ENCODE results near the gene CHSY1. TPM values are rescaled to one million over a fixed set of nuclear protein-coding genes. Genes with fewer than 3 reads are reported as not detected.

Gene CHSY1
- polyA plus RNA-seq, 1 donor from 2014 or later = 1.1 TPM

DNA sequence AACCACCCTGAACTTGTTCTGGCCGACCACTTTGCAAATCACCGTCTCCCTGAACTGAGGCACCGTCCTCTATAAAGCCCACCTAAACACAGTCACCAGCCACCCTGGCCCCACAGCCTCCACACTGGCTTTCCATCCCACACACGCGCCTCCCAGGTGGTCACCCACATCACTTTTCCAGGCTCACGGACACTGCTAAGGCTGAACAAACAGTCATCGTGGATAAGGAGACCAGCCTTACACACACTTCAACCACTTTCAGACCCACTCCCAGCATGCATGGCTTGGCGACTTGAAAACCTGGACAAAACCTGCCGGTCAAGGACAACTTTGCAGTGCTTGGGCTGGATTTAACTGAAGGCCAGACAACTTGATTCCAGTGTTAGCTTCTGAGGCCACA, 8.4 kb downstream of the CHSY1 start:
- no peaks in the 10 kb centered on the region for H3K36me3 Mint-ChIP-seq
- H3K9me3 Mint-ChIP-seq = no peaks in the 10 kb centered on the region
- H3K27me3 Mint-ChIP-seq = peaks cover 1% of the 10 kb centered on the region
- H3K4me3 Mint-ChIP-seq = peak overlapping the region in 2 of 4 donors; percentile 27 to 70
- H3K4me1 Mint-ChIP-seq = peaks cover 49 to 78% (median 49%) of the 10 kb centered on the region in 3 donors
- peak overlapping the region in 1 of 3 donors; percentile 83 for H3K27ac Mint-ChIP-seq

DNA sequence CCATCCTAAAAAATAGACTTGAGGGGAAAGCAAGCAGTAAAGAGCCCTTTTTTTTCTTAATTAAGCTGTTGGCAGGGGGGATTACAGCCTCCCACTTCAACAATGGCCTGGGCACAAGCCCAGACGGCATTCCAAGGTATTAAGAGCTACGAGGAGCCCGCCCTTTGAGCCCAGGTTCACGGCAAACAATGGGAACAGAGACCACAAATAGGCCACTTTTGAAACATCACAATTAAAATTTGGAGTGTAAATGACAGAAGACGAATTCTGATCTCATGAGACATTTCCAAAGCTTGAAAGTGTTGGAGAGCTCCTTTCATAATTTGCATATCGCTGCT, 8.9 kb downstream of the CHSY1 start:
- Mint-ChIP-seq H3K36me3 (no peaks in the 10 kb centered on the region), H3K4me3 (peak overlapping the region in 3 of 4 donors; percentile 45 to 87 (median 80)), H3K9me3 (no peaks in the 10 kb centered on the region), H3K27me3 (peaks cover 1% of the 10 kb centered on the region), H3K27ac (peak overlapping the region; percentile 43 to 86 (median 75)), H3K4me1 (peaks cover 49 to 78% (median 49%) of the 10 kb centered on the region in 3 donors)

DNA sequence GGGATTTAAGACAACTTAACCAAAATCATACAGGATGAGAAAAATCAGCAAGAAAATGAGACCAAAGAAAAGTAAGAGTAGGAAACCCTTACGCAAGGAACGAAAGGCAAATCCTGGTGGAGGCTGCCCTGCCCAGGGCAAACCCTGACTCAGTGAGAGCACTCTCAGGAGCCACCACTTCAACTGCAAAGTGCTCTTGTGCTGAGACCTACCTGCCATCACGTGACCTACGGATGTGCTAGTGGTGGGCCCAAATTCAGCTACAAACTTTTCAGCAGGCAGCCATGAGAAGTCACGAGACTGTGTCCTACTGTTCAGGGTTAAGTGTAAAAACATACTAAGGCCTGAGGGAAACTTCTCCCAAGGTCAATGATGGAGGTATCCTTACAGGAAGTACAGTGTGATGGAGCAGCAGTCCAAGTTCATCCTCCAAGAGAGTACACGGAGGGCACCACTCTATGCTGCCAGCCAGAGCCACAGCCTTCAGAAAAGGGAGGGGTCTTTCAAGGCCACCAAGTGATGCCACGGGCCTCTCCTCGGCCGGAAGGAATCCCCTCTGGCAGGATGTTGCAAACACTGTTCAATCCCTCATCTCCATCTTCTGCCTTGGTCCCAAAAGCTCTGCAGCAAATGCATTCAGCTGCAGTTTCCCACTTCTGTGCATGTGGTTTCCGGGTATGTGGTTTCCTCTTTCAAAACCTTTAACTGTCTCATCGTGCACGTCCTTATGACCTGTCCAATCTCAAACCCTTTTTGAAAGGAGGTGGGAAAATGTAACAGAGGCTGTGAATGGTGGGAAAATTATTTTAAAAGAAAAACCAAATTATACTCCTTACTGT, 9.5 kb downstream of the CHSY1 start:
- no peaks in the 10 kb centered on the region for H3K36me3 Mint-ChIP-seq
- peaks cover 45 to 74% (median 49%) of the 10 kb centered on the region in 3 donors for H3K4me1 Mint-ChIP-seq

DNA sequence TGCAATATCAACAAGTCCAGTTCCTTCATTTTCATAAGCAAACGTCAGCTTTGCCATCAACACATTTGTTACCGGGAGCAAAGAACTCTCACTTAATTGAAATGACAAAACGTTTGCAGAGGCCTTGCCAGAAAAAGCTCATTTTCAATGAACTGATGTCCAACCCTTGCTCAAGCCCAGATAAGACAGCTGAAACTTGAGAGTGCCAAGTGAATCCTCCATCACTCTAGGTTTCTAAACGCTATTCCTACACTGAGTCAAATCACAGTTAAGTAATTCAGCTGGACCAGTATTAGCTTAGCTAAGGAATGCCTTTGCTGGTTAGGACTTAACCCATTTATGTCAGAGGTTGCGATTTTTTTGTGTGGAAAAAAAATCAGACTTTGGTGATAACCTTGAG, 11.5 kb downstream of the CHSY1 start:
- no peak overlapping the region for H3K27ac Mint-ChIP-seq
- no peaks in the 10 kb centered on the region for H3K9me3 Mint-ChIP-seq
- peaks cover 36 to 57% (median 36%) of the 10 kb centered on the region in 3 donors for H3K4me1 Mint-ChIP-seq
- peaks cover 2% of the 10 kb centered on the region for H3K36me3 Mint-ChIP-seq
- H3K4me3 Mint-ChIP-seq = no peak overlapping the region
- peaks cover 1% of the 10 kb centered on the region for H3K27me3 Mint-ChIP-seq

More for the DNA sequence above, 9.5 kb downstream of the CHSY1 start:
- Mint-ChIP-seq H3K4me3 (peak overlapping the region; percentile 25 to 87 (median 62)), H3K27ac (peak overlapping the region; percentile 43 to 86 (median 75)), H3K27me3 (peaks cover 1% of the 10 kb centered on the region), H3K9me3 (no peaks in the 10 kb centered on the region)

DNA sequence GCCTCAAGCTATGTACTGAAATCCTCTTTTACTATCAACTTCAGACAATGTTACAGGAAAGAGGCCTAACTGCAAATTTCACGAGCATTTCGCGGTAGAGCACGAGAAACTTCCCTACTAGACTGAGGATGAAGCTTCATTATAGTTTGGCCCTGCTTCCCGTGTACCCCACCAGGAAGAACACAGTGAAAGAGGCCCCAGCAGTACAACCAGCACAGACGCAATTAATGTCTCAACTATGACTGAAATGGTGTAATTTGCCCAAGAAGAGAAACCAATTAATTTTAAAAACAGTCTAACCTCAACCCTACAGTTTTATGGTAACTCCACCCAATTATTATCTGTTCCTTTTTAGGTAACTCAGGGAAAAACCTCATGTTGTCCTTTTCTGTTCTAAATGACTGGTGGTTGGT, 12.1 kb downstream of the CHSY1 start:
- H3K9me3 Mint-ChIP-seq = no peaks in the 10 kb centered on the region
- H3K4me3 Mint-ChIP-seq = peak overlapping the region in 3 of 4 donors; percentile 4 to 74 (median 73)
- peak overlapping the region in 2 of 3 donors; percentile 8 to 61 for H3K27ac Mint-ChIP-seq
- H3K27me3 Mint-ChIP-seq = peaks cover 1% of the 10 kb centered on the region
- H3K4me1 Mint-ChIP-seq = peaks cover 32 to 50% (median 32%) of the 10 kb centered on the region in 3 donors
- H3K36me3 Mint-ChIP-seq = peaks cover 6% of the 10 kb centered on the region

DNA sequence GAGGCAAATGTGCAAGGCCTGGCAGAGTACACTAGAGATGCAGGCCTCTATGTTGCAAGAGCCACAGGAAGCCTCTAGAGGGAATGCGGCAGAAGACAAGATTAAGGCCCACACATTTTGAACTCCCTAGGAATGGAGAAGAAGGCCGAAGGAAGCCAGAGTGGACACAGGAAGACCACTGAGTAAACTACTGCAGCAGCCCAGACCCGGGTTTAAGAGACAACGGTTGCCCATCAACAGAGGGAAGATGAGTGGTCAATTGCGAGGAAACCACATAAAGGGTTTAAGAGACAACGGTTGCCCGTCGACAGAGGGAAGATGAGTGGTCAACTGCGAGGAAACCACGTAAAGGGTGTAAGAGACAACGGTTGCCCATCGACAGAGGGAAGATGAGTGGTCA, 14.6 kb downstream of the CHSY1 start:
- no peak overlapping the region for H3K27ac Mint-ChIP-seq
- no peak overlapping the region for H3K4me3 Mint-ChIP-seq
- H3K36me3 Mint-ChIP-seq = peaks cover 6% of the 10 kb centered on the region

DNA sequence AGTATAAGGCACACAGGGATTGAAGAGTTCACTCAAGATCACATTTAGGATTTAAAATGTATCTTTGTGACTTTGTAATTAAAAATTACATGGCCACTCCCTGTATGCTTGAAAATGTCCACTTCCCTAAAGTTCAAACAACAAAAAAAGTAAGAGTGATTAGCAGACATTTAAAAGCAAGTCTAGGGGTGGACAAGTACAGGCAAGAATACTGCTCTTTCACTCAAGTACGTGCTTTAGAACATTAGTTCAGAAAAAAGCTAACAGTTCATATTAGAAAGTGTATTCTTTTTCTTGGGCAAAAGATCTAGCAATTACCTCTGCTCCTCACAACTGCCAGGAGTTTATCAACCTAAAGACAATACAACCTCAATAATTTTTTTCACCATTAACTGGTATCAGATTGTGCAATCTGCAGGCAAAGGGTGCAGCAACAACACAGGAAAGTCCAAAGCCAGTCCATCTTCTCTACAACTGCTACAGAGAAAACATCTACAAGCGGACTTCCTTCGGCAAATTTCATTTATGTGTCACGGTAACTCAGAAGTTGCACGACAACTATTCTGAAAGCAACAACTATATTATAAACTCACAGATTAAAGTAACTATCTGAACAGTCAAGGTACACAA, 18.1 kb downstream of the CHSY1 start:
- Mint-ChIP-seq H3K9me3 (peaks cover 0 to 6% (median 0%) of the 10 kb centered on the region in 3 donors), H3K4me3 (no peak overlapping the region), H3K27me3 (no peaks in the 10 kb centered on the region), H3K36me3 (peaks cover 19% of the 10 kb centered on the region), H3K27ac (peak overlapping the region in 1 of 3 donors; percentile 58), H3K4me1 (peaks cover 5 to 13% (median 11%) of the 10 kb centered on the region in 3 donors)

More for the DNA sequence above, 14.6 kb downstream of the CHSY1 start:
- Mint-ChIP-seq H3K27me3 (peaks cover 1% of the 10 kb centered on the region), H3K4me1 (peaks cover 21 to 33% (median 27%) of the 10 kb centered on the region in 3 donors), H3K9me3 (no peaks in the 10 kb centered on the region)

DNA sequence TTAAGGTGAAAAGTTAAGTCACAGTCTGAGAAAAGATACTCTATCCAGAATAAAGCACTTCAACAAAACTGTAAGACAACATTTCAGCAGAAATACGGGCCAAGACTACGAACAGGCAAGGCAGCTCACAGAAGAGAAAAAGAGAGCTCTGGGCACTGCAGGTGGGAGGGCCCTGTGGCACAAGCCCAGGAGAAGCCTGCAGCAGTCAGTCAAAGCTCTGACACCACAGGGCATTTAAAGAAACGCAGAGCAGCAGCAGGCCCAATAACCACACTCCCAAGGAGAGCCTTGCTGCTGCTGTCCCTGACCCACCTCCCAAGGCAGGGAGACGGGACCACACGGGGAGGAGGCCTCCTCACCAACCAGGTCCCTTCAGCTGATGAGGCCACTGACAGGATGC, 19.2 kb downstream of the CHSY1 start:
- H3K36me3 Mint-ChIP-seq = peaks cover 19% of the 10 kb centered on the region
- H3K27me3 Mint-ChIP-seq = no peaks in the 10 kb centered on the region
- peaks cover 7 to 14% (median 8%) of the 10 kb centered on the region in 3 donors for H3K4me1 Mint-ChIP-seq
- no peak overlapping the region for H3K27ac Mint-ChIP-seq
- peaks cover 0 to 16% (median 3%) of the 10 kb centered on the region in 3 donors for H3K9me3 Mint-ChIP-seq
- H3K4me3 Mint-ChIP-seq = no peak overlapping the region

DNA sequence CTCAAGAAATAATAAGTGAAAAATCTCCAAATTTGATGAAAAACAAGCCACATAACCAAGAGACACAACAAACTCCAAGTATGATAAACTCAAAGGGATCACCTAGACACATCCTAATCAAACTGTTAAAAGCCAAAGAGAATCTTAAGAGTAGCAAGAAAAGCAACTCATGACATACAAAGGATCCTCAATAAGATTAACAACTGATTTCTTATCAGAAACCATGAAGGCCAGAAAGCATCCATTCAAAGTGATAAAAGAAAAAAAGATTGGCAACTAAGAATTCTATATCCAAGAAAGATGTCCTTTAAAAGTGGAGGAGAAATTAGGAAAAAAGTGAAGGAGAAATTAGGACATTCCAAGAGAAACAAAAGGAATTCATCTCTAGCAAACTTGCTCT, 23.5 kb downstream of the CHSY1 start:
- Mint-ChIP-seq H3K4me1 (peaks cover 1 to 13% (median 11%) of the 10 kb centered on the region in 3 donors), H3K9me3 (peaks cover 0 to 16% (median 3%) of the 10 kb centered on the region in 3 donors), H3K36me3 (peaks cover 15% of the 10 kb centered on the region), H3K27ac (no peak overlapping the region), H3K4me3 (no peak overlapping the region), H3K27me3 (no peaks in the 10 kb centered on the region)

DNA sequence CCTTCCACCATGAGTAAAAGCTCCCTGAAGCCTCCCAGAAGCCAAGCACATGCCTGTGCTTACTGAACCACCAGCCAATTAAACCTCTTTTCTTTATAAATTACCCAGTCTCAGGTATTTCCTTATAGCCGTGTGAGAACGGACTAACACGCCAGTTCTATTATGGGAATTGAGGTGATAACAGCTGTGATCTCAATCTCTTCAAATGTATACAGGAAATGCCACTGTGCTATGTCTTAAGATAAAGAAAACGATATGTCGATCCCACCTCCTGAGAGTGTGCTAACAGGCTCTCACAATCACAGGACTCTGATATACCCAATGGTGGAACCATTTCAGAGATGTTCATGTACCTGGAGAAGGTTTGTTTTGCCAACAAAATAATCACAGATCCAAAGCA, 26.2 kb downstream of the CHSY1 start:
- H3K36me3 Mint-ChIP-seq = peaks cover 10% of the 10 kb centered on the region
- no peak overlapping the region for H3K4me3 Mint-ChIP-seq
- H3K4me1 Mint-ChIP-seq = peaks cover 4 to 20% (median 11%) of the 10 kb centered on the region in 3 donors
- H3K27me3 Mint-ChIP-seq = no peaks in the 10 kb centered on the region
- peaks cover 0 to 16% (median 3%) of the 10 kb centered on the region in 3 donors for H3K9me3 Mint-ChIP-seq
- H3K27ac Mint-ChIP-seq = no peak overlapping the region

DNA sequence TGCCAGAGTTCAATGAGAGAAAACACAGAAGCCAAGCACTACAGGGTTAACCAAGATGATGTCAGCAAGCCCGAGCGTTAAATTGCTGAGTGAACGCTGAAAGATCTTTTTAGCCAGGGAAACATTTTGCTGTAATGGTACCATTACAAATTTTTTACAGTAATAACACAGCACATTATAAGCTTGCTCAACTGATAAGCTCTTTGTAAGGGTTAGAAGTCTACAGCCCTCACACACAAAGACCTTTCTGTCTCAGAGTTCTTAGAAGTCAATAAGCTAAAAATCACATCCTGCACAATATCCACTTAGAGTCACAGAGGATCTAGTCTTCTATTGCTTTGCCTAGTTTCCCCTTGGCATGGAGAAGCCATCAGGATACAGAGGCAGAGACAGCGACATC, 29.9 kb downstream of the CHSY1 start:
- peaks cover 9% of the 10 kb centered on the region for H3K36me3 Mint-ChIP-seq
- no peak overlapping the region for H3K4me3 Mint-ChIP-seq
- H3K4me1 Mint-ChIP-seq = peaks cover 13 to 20% (median 15%) of the 10 kb centered on the region in 3 donors
- no peak overlapping the region for H3K27ac Mint-ChIP-seq
- no peaks in the 10 kb centered on the region for H3K27me3 Mint-ChIP-seq
- no peaks in the 10 kb centered on the region for H3K9me3 Mint-ChIP-seq

DNA sequence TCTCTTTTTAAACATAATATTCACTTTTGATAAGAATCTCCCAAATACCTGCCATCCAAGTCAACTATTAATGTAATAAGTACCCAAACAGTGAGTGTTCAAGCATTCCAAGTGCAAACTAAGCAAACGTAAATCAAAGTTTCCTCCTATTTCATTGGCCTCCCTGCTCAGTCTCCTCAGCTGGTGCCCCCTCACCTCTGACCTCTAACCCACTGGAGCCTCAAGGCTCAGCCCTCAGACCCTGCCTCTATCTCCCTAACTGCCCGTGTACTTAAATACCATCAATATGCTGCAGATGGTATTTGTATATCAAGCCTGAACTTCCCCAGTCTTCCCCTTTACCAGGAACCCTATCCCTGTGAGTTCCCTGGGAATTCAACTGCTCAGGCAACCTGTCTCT, 31.8 kb downstream of the CHSY1 start:
- Mint-ChIP-seq H3K4me3 (peak overlapping the region in 1 of 4 donors; percentile 13), H3K4me1 (peaks cover 17 to 24% (median 19%) of the 10 kb centered on the region in 3 donors), H3K9me3 (no peaks in the 10 kb centered on the region), H3K27ac (peak overlapping the region in 1 of 3 donors; percentile 97), H3K27me3 (no peaks in the 10 kb centered on the region), H3K36me3 (peaks cover 14% of the 10 kb centered on the region)

DNA sequence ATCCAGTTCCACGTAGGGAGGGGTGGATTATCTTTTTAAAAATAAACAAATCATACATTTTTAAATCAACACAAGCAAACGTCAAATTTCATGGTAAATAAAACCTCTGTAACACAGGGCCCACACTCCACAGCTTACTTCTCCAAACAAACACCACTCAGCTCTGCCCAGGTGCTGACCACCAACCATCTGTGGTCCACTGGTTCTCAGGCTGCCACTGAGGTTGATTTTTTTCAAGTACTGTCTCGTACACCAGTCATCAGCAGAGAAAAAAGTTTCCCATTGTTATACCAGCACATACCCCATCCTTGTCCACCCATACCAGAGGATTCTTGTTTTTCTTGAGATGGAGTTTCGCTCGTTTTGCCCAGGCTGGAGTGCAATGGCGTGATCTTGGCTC, 32.4 kb downstream of the CHSY1 start:
- peaks cover 17 to 24% (median 17%) of the 10 kb centered on the region in 3 donors for H3K4me1 Mint-ChIP-seq
- no peaks in the 10 kb centered on the region for H3K9me3 Mint-ChIP-seq
- H3K4me3 Mint-ChIP-seq = no peak overlapping the region
- no peaks in the 10 kb centered on the region for H3K27me3 Mint-ChIP-seq
- peaks cover 15% of the 10 kb centered on the region for H3K36me3 Mint-ChIP-seq
- no peak overlapping the region for H3K27ac Mint-ChIP-seq

DNA sequence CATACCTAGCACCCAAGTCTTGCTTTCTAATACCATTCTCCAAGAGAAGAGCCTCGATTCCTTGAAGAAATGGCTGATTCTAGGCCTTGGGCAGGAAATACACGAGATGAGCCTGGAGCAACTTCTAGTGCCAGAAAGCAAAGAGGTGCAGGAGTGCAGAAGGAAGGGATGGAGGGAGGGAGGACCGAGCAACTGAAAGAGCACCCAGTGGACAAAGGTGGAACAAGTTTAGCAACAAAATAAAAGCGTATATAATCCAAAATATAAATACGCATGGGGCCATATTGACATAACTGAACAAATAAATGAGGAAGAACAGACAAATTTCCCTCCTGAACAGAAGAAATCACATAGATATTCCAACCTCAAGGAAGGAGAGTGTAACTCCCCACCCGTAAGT, 34.4 kb downstream of the CHSY1 start:
- Mint-ChIP-seq H3K4me1 (peaks cover 22 to 25% (median 24%) of the 10 kb centered on the region in 3 donors), H3K4me3 (peak overlapping the region in 1 of 4 donors; percentile 25), H3K9me3 (no peaks in the 10 kb centered on the region), H3K27ac (no peak overlapping the region), H3K36me3 (peaks cover 15% of the 10 kb centered on the region), H3K27me3 (no peaks in the 10 kb centered on the region)

DNA sequence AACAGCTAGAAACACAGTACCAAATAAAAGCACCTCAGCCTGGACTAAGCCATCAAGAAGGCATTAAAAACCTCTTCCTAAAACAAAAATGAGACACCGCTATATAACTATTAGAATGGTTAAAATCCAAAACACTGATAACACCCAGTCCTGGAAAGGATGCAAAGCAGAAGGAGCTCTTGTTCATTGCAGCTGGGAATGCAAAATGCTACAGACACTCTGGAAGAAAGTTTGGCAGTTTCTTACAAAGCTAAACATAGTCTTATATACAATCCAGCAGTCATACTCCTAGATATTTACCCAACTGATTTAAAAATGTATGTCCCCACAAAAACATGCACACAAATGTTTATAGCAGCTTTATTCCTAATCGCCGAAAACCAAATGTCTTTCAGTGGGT, 35.7 kb downstream of the CHSY1 start:
- peaks cover 22 to 29% (median 26%) of the 10 kb centered on the region in 3 donors for H3K4me1 Mint-ChIP-seq
- H3K27me3 Mint-ChIP-seq = no peaks in the 10 kb centered on the region
- H3K9me3 Mint-ChIP-seq = no peaks in the 10 kb centered on the region
- H3K27ac Mint-ChIP-seq = peak overlapping the region in 1 of 3 donors; percentile 73
- H3K4me3 Mint-ChIP-seq = no peak overlapping the region
- H3K36me3 Mint-ChIP-seq = peaks cover 15% of the 10 kb centered on the region
